Loucy (cell line): ENCODE data around the gene ADGRB3.

Experiments used
- EZH2phosphoT487 ChIP-seq: fragments of 200-600 bp; IDR thresholded peaks from 2 replicates; pipeline ENCODE4 v1.6.1; 2018; ENCODE audit warnings: antibody characterized with exemption, mild to moderate bottlenecking, moderate library complexity, borderline replicate concordance
- TF ChIP-seq, protein P1 (sequence below): fragments of 200-600 bp; sonication (generic); conservative IDR thresholded peaks from 2 replicates; pipeline ENCODE4 v1.5.1; 2014; ENCODE audit warnings: mild to moderate bottlenecking, antibody characterized with exemption, low read length

DNA sequence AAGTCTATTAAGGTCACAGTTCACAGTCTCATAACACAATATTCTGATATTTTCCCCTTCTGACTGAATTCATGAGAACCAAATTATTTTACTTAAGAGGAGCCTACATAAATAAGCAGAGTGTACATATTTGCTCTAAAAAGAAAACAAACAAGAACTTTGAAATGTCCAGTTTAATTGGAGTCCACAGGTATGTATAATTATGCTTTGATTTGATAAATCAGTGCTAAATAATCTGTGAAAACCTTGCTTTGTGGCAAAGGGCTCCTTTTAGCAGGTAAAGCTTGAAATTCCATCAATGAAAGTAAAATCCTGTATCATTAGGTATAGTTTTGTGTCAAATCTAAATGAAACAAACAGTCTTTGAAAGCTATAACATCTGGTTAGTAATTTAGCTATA is 69.4 kb downstream of the ADGRB3 start:
- TF ChIP-seq, protein P1, sequence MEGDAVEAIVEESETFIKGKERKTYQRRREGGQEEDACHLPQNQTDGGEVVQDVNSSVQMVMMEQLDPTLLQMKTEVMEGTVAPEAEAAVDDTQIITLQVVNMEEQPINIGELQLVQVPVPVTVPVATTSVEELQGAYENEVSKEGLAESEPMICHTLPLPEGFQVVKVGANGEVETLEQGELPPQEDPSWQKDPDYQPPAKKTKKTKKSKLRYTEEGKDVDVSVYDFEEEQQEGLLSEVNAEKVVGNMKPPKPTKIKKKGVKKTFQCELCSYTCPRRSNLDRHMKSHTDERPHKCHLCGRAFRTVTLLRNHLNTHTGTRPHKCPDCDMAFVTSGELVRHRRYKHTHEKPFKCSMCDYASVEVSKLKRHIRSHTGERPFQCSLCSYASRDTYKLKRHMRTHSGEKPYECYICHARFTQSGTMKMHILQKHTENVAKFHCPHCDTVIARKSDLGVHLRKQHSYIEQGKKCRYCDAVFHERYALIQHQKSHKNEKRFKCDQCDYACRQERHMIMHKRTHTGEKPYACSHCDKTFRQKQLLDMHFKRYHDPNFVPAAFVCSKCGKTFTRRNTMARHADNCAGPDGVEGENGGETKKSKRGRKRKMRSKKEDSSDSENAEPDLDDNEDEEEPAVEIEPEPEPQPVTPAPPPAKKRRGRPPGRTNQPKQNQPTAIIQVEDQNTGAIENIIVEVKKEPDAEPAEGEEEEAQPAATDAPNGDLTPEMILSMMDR = no peak
- no peak for TF ChIP-seq EZH2phosphoT487
